ENCODE data around the gene BPIFA3.

The BPIFA3 gene

DNA sequence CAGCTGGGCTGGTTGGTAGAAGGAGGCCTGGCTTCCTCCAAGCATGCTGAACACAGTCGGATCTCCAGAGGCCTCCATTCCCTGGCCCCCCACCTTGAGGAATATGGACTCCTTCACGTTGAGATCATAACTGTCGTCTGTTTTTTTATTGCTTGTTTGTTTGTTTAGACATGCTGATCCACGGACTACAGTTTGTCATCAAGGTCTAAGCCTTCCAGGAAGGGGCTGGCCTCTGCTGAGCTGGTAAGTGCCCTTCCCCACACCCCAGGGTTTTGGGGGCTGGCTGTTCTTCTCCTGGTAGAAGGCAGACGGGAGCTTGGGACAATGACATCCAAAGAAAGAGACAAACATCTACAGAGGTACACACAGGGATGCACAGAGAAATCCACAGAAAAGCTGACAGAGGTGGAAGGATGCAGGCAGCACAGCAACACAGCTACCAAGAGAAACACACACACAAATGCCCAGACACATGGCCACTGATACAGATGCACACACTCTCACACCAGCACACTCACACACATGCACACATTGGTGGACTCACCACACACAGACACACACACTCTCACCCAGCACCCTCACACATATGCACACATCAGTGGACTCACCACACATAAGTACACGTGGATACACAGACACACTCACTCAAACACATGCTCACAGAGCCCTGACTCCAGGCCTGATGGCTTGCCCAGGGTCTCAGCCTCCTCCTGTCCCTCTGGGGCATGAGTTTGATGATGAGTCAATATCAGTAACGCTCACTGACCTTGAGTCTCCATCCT lies 25.4 kb downstream of the BPIFA3 start:
- Histone ChIP-seq H3K9ac (ENCODE audit: low read depth, low read length) (no peak overlapping the region), H3K4me3 (ENCODE audit: low read depth, low read length) (no peak overlapping the region), H3K9me3 (ENCODE audit: control insufficient read depth, insufficient read depth, low read length) (no peaks in the 10 kb centered on the region), H3K4me1 (ENCODE audit: control insufficient read depth, insufficient read depth, low read length) (no peaks in the 10 kb centered on the region), H3K36me3 (ENCODE audit: control insufficient read depth, insufficient read depth, low read length) (no peaks in the 10 kb centered on the region), H3K27me3 (ENCODE audit: control insufficient read depth, insufficient read depth, low read length) (no peaks in the 10 kb centered on the region)

DNA sequence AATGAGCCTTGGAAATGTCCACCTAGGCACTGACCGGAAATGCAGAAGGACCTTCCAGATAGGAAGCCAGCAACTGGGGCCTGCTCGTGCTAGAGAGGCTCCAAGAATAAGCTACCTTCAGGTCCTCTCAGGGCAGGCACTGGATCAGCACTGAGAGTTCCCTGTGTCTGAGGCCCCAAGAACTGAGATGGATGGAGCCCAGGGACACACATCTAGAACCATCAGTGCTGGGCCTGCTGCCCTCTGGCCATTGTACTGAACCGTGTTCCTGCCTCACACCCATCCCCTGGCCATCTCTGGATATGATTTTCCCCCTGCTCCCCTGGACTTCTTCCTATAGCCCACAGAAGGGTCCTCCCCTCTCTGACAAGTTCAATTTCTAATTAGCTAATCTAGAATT lies 28.9 kb downstream of the BPIFA3 start:
- no peaks in the 10 kb centered on the region for H3K36me3 ChIP-seq (ENCODE audit: control insufficient read depth, insufficient read depth, low read length)
- H3K4me3 ChIP-seq (ENCODE audit: low read depth, low read length), result no peak overlapping the region
- H3K27me3 ChIP-seq (ENCODE audit: control insufficient read depth, insufficient read depth, low read length), result no peaks in the 10 kb centered on the region
- H3K9me3 ChIP-seq (ENCODE audit: control insufficient read depth, insufficient read depth, low read length), result no peaks in the 10 kb centered on the region
- no peaks in the 10 kb centered on the region for H3K4me1 ChIP-seq (ENCODE audit: control insufficient read depth, insufficient read depth, low read length)
- no peak overlapping the region for H3K9ac ChIP-seq (ENCODE audit: low read depth, low read length)

DNA sequence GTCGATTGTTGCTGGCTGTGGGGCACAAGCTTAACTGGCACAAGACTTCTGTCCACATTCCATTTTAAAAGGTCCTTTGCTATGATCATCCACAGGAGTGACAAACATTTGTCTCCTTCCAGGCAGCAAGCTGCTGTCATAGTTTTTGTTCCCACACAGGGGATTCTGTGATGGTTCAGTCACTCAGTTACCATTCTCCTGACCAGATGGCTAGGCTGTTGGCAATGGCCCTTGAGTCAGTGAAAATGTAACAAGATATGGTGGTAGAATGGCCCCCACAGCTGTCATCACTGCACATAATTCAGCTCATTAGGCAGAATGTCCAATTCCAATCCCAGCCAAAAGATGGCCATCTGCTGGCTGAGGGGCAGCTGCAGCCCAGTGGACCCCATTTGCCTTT lies 32.3 kb downstream of the BPIFA3 start:
- Histone ChIP-seq H3K9ac (ENCODE audit: low read depth, low read length) (no peak overlapping the region), H3K27me3 (ENCODE audit: control insufficient read depth, insufficient read depth, low read length) (no peaks in the 10 kb centered on the region), H3K4me1 (ENCODE audit: control insufficient read depth, insufficient read depth, low read length) (no peaks in the 10 kb centered on the region), H3K36me3 (ENCODE audit: control insufficient read depth, insufficient read depth, low read length) (no peaks in the 10 kb centered on the region), H3K9me3 (ENCODE audit: control insufficient read depth, insufficient read depth, low read length) (no peaks in the 10 kb centered on the region), H3K4me3 (ENCODE audit: low read depth, low read length) (no peak overlapping the region)

DNA sequence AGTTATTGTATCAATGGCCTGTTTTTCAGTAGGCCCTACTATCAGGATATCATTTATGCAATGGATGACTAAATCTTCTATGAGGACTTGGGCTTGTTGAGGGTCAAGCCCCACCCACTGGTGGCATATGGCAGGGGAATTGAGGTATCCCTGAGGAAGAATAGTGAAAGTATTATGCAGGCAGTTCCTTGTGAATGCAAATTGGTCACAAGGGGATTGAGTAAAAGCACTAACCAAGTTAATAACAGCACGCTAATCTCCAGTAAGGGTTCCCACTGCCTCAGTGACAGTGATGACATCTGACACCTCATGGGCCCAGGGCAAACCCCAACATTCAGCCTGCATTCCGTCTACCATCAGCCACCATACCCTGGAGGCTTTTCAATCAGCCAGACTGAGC lies 33.5 kb downstream of the BPIFA3 start:
- Histone ChIP-seq H3K9ac (ENCODE audit: low read depth, low read length) (no peak overlapping the region), H3K4me3 (ENCODE audit: low read depth, low read length) (no peak overlapping the region), H3K4me1 (ENCODE audit: control insufficient read depth, insufficient read depth, low read length) (no peaks in the 10 kb centered on the region), H3K27me3 (ENCODE audit: control insufficient read depth, insufficient read depth, low read length) (no peaks in the 10 kb centered on the region), H3K36me3 (ENCODE audit: control insufficient read depth, insufficient read depth, low read length) (no peaks in the 10 kb centered on the region), H3K9me3 (ENCODE audit: control insufficient read depth, insufficient read depth, low read length) (no peaks in the 10 kb centered on the region)

DNA sequence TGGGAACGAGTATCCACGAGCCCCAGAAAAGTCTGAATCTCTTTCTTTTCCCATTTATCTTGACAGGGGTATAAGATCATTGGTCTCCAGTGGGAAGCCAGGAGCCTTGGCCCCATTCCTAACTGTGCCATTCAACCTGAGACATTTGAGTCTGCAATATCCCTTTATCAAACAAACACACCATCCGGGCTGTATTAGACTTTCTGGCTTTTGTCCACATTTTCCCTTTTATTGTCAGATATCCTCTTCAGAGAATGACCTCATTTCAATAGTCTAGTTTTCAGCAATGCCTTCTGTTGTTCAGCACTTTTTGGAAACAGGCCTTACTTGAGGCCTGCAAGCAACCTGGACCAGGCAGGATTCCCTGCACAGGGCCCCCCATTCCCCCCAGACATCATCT lies 34.3 kb downstream of the BPIFA3 start:
- Histone ChIP-seq H3K4me3 (ENCODE audit: low read depth, low read length) (no peak overlapping the region), H3K9ac (ENCODE audit: low read depth, low read length) (no peak overlapping the region), H3K27me3 (ENCODE audit: control insufficient read depth, insufficient read depth, low read length) (no peaks in the 10 kb centered on the region), H3K4me1 (ENCODE audit: control insufficient read depth, insufficient read depth, low read length) (no peaks in the 10 kb centered on the region), H3K9me3 (ENCODE audit: control insufficient read depth, insufficient read depth, low read length) (no peaks in the 10 kb centered on the region), H3K36me3 (ENCODE audit: control insufficient read depth, insufficient read depth, low read length) (no peaks in the 10 kb centered on the region)

DNA sequence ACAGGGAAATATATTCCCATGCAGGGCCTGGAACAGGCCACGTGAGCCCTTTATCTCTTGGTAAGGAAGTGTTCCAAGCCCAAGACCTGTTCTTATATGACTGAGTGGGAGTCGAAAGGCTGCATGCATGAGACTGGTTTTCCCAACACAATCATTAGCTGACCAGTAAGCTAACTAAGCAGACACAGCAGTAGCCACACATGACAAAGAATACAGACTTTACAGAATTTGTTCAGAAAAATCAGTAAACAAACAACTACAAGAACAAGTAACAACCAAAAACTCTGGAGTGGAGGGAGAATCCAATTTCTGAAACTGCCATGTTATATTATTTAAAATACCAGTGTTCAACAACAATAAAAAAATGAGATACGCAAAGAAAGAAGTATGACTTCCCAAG lies 35.3 kb downstream of the BPIFA3 start:
- Histone ChIP-seq H3K27me3 (ENCODE audit: control insufficient read depth, insufficient read depth, low read length) (no peaks in the 10 kb centered on the region), H3K4me1 (ENCODE audit: control insufficient read depth, insufficient read depth, low read length) (no peaks in the 10 kb centered on the region), H3K9me3 (ENCODE audit: control insufficient read depth, insufficient read depth, low read length) (no peaks in the 10 kb centered on the region), H3K36me3 (ENCODE audit: control insufficient read depth, insufficient read depth, low read length) (no peaks in the 10 kb centered on the region), H3K9ac (ENCODE audit: low read depth, low read length) (no peak overlapping the region), H3K4me3 (ENCODE audit: low read depth, low read length) (no peak overlapping the region)

DNA sequence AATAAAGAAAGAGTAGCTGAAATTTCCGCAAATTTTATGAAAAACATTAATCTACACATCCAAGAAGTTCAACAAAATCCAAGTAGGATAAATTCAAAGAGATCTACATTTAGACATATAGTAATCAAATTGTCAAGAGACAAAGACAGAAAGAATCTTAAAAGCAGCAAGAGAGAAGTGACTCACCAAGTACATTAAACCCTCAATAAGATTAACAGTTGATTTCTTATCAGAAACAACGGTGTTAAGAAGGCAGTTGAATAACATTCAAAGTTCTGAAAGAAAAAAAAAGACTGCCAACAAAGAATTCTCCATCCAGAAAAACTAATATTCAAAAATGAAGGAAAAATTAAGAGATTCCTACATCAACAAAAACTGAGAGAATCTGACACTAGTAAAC lies 37.9 kb downstream of the BPIFA3 start:
- H3K27me3 ChIP-seq (ENCODE audit: control insufficient read depth, insufficient read depth, low read length), result no peaks in the 10 kb centered on the region
- H3K9ac ChIP-seq (ENCODE audit: low read depth, low read length), result no peak overlapping the region
- H3K4me1 ChIP-seq (ENCODE audit: control insufficient read depth, insufficient read depth, low read length), result no peaks in the 10 kb centered on the region
- H3K4me3 ChIP-seq (ENCODE audit: low read depth, low read length), result no peak overlapping the region
- H3K9me3 ChIP-seq (ENCODE audit: control insufficient read depth, insufficient read depth, low read length), result no peaks in the 10 kb centered on the region
- no peaks in the 10 kb centered on the region for H3K36me3 ChIP-seq (ENCODE audit: control insufficient read depth, insufficient read depth, low read length)

DNA sequence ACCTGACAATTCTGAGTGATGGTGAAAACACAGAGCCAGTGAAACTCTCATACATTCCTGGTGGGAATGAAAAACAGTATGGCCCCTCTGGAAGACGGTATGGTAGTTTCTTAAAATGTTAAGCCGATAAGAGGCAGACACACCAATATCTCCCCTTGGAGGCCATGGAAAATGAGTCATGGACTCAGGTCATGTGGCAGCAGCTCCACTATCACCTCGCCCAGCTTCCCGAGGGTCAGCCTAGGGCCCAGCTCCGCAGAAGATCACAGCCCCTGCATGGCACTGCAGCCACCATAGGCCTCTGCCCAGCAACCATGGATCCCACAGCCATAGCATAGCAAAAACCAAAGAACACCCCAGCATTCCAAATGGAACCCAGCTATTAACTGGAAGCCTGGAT lies 40.1 kb downstream of the BPIFA3 start:
- Histone ChIP-seq H3K27me3 (ENCODE audit: control insufficient read depth, insufficient read depth, low read length) (no peaks in the 10 kb centered on the region), H3K9ac (ENCODE audit: low read depth, low read length) (no peak overlapping the region), H3K9me3 (ENCODE audit: control insufficient read depth, insufficient read depth, low read length) (no peaks in the 10 kb centered on the region), H3K4me1 (ENCODE audit: control insufficient read depth, insufficient read depth, low read length) (no peaks in the 10 kb centered on the region), H3K4me3 (ENCODE audit: low read depth, low read length) (no peak overlapping the region), H3K36me3 (ENCODE audit: control insufficient read depth, insufficient read depth, low read length) (no peaks in the 10 kb centered on the region)

DNA sequence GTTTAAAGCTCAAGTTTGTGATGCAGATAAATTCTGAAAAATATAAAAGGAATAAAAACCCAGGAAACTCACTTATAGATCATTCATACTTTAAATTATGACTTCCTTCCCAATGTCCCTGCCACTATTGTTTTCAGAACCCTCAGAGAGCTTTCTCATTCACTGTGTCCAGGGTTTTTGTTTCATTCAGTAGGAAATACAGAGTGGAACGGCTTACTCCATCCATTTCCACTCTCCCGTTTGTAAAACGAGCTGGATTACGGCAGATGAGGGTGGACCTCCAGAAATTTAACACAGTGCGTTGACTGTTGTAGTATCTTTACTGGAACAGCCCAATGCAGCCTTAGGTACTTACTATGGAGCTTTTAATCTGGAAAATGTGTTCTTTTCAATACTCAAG lies 42.2 kb downstream of the BPIFA3 start:
- Histone ChIP-seq H3K9ac (ENCODE audit: low read depth, low read length) (no peak overlapping the region), H3K27me3 (ENCODE audit: control insufficient read depth, insufficient read depth, low read length) (no peaks in the 10 kb centered on the region), H3K4me1 (ENCODE audit: control insufficient read depth, insufficient read depth, low read length) (no peaks in the 10 kb centered on the region), H3K9me3 (ENCODE audit: control insufficient read depth, insufficient read depth, low read length) (no peaks in the 10 kb centered on the region), H3K36me3 (ENCODE audit: control insufficient read depth, insufficient read depth, low read length) (no peaks in the 10 kb centered on the region), H3K4me3 (ENCODE audit: low read depth, low read length) (no peak overlapping the region)

DNA sequence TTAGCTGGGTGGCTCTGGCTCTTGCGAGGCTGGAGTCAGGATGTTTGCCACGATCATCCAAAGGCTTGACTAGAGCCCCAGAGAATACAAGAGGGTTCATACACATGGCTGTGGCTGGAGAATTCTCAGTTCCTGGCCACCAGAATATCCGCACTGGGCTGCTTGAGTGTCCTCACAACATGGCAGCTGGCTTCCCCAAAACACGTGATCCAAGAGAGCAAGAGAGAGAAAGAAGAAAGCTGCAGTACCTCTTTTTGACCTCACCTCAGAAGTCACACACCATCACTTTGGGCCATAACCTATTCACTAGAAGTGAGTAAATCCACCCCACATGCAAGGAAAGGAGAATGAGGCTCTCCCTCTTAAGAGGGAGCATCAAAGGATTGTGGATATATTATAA lies 44.3 kb downstream of the BPIFA3 start:
- no peaks in the 10 kb centered on the region for H3K36me3 ChIP-seq (ENCODE audit: control insufficient read depth, insufficient read depth, low read length)
- no peak overlapping the region for H3K9ac ChIP-seq (ENCODE audit: low read depth, low read length)
- no peaks in the 10 kb centered on the region for H3K4me1 ChIP-seq (ENCODE audit: control insufficient read depth, insufficient read depth, low read length)
- no peak overlapping the region for H3K4me3 ChIP-seq (ENCODE audit: low read depth, low read length)
- H3K27me3 ChIP-seq (ENCODE audit: control insufficient read depth, insufficient read depth, low read length), result no peaks in the 10 kb centered on the region
- no peaks in the 10 kb centered on the region for H3K9me3 ChIP-seq (ENCODE audit: control insufficient read depth, insufficient read depth, low read length)

DNA sequence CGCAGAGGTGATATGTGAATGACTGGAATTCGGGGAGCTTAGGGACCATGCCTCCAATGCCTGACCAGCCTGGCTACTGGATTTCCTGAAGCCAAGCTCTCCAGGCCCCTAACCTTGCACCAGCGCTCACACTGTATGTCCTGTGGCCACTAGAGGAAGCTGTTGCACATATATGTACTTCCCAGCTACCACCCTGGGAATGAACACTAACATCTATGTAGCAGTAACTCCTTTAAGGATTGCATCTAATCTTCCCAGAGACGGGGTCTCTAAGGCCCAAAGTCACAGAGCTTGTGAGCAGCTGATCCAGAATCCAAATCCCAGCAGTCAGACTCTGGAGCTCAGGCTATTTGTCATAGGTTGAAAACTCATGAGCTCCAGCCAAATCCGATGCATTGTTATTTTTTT lies 45.5 kb downstream of the BPIFA3 start:
- H3K9me3 ChIP-seq (ENCODE audit: control insufficient read depth, insufficient read depth, low read length), result no peaks in the 10 kb centered on the region
- H3K36me3 ChIP-seq (ENCODE audit: control insufficient read depth, insufficient read depth, low read length), result no peaks in the 10 kb centered on the region
- H3K4me1 ChIP-seq (ENCODE audit: control insufficient read depth, insufficient read depth, low read length), result no peaks in the 10 kb centered on the region
- no peaks in the 10 kb centered on the region for H3K27me3 ChIP-seq (ENCODE audit: control insufficient read depth, insufficient read depth, low read length)
- H3K9ac ChIP-seq (ENCODE audit: low read depth, low read length), result no peak overlapping the region
- no peak overlapping the region for H3K4me3 ChIP-seq (ENCODE audit: low read depth, low read length)

DNA sequence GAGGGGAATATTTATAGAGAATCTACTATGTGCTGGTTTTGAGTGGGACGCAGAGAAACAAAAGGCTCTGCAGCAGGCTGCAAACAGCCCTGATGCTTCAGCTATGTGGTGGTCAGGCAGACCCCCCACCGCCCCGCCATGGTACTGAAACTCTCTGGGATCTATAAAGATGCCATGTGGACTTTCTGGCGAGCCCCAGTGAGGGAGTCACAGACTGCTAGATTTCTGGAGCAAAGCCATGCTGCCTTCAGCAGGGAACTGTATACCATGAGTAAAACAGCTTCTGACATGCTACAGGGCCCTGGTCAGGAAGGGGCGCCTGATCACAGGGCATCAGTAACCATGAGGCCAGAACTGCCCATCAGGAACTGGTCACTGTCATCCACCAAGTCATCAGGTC lies 46.6 kb downstream of the BPIFA3 start:
- Histone ChIP-seq H3K27me3 (ENCODE audit: control insufficient read depth, insufficient read depth, low read length) (no peaks in the 10 kb centered on the region), H3K36me3 (ENCODE audit: control insufficient read depth, insufficient read depth, low read length) (no peaks in the 10 kb centered on the region), H3K4me1 (ENCODE audit: control insufficient read depth, insufficient read depth, low read length) (no peaks in the 10 kb centered on the region), H3K9me3 (ENCODE audit: control insufficient read depth, insufficient read depth, low read length) (no peaks in the 10 kb centered on the region), H3K4me3 (ENCODE audit: low read depth, low read length) (no peak overlapping the region), H3K9ac (ENCODE audit: low read depth, low read length) (no peak overlapping the region)
